Measurements from ENCODE around the gene SNX7.

The SNX7 gene

DNA sequence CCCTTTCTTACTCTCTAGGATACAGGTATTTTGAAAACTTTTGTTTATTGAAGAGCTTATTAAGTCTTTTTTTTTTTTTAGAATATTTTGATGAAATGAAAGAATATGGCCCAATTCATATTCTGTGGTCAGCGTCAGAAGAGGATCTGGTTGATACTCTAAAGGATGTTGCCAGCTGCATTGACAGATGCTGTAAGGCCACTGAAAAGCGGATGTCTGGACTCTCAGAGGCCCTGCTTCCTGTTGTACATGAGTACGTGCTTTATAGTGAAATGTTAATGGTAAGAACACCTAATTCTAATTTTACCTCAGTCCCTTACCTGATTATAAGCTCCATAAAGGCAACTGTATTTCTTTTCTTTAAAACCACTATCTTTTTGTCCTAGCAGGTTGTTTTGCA, 37.1 kb downstream of the SNX7 start:
- no peak for DNase-seq (ENCODE audit: low read depth)

DNA sequence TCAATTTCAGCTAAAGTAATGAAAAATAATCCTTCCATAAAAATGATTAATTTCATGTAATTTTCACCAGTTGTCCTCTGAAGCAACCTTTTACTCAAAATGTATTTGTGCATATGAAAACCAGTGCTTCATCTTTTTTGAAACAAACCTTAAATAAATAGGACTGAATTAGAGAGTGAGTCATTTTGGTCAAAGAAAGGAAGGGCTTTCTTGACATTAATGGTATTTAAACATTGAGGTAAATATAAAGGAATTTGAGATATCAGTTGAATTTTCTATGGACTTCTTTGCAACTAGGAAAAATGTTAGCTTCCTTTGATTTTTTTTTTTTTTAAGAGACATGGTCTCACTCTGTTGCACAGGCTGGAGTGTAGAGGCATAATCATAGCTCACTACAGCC, 38.7 kb downstream of the SNX7 start:
- DNase-seq (ENCODE audit: low read depth), result no peak

DNA sequence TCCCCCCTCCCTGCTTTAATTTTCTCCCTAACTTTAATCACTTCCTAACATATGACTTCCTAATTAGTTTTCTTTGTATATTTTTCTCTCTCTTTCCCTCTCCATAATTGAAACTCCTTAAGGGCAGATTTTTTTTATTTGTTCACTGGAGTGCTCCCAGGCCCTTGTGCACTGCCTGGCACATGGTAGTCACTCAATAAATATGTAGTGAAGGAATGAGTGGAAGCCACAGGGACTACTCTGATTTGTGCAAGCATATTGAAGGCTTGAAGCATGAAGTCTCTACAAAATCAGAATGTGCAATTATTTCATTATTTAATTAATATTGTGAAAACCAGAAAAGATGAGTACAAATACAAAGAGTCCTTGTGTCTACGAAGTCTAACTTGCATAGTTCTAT, 41.5 kb downstream of the SNX7 start:
- no peak for DNase-seq (ENCODE audit: low read depth)

DNA sequence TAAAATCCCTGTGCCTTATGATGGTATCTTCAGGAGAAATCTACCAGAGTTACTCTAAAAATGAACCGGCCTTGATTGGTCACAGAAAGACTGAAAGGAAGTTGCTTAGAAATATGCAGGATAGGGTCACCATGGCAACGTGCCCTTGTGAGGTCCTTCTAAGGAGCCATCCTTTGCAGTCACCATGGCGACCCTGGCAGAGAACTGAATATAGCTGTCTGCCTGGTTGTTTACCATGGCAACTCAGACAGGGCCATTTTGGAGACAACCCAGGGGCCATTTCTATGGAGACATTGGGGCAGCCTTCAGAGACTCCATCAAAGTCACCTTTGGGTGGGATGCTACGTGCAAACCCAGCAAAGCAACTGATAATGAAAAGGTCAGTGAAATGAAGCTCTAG, 43.0 kb downstream of the SNX7 start:
- DNase-seq (ENCODE audit: low read depth), result no peak

DNA sequence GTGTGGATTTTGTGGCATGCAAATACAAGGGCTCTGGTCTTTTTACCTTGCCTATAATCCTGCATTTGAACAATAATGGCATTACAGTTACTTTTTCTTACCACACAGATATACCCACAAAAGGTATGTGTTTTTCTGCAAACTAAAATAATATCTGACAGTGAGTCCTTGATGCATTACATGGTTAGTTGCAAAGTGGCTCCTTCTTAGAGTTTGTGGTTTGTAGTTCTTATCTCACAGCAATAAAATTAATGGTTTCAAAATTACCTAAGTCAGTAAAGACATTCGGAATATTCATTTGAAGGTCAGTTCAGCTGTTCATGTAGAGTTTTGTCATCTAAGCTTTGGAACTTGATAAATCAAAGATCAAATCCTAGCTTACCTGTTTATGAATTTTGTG, 43.5 kb downstream of the SNX7 start:
- no peak for DNase-seq (ENCODE audit: low read depth)

DNA sequence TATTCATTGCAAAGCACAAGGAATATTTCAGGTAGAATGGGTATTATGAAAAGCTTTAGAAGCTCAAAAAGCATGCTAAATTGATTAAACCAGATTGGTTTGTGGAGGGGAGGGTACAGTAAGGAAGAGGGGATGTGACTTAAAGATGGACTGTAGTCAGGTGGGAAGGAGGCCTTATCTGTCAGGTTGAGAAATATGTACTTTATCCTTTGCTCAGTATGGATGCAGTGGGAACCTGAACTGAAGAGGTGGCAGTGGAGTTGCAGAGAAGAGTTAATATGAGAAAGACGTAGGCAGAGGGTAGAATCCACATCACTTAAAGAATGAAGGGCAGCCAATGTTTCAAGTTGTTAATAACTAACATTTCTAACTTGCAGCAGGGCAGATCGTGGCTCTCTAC, 44.1 kb downstream of the SNX7 start:
- no peak for DNase-seq (ENCODE audit: low read depth)

DNA sequence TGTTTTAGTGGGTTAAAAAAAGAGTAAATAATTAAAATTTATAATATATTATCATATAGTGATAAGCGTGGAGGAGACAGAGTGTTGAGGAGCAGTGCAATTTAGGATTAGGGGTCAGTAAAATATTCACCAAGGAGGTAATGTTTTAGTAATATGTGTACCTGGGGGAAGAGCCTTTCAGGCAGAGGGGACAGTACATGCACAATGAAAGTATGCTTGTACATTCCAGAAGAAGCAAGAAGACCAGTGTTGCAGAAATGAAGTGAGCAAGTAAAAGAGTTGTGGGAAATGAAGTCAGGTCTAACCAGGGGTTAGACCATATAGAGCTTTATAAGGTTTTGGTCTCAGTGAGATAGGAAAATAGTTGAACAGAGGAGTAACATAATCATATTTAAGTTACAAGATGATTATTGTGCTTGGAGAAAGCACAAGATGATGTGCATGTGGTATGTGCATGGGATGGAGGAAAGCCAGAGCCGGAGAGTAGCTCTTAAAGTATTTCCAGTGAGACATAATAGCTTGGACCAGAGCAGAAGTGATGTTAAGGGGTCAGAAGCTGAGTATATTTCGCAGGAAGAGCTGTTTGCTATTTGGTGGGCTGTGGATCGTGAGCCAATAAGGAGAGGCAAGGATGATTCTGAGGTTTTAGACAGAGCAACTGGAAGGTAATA, 44.8 kb downstream of the SNX7 start:
- no peak for DNase-seq (ENCODE audit: low read depth)

DNA sequence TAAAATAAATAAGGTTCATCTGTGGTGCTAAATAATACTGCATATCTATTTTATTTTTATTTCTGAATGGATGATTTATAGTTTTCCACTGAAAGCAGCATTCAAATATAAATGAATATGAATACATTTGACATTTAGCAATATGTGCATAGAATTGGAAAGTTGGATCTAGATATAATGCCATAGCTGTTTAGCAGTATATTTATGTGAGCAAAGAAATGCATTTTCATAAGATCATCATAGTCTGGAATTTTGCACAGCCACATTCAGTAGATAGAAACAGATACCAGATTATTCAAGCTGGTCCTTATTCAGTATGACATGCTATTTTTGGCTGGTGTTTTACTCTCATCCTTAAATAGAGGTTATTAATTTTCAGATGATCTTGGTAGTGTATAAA, 46.0 kb downstream of the SNX7 start:
- no peak for DNase-seq (ENCODE audit: low read depth)

DNA sequence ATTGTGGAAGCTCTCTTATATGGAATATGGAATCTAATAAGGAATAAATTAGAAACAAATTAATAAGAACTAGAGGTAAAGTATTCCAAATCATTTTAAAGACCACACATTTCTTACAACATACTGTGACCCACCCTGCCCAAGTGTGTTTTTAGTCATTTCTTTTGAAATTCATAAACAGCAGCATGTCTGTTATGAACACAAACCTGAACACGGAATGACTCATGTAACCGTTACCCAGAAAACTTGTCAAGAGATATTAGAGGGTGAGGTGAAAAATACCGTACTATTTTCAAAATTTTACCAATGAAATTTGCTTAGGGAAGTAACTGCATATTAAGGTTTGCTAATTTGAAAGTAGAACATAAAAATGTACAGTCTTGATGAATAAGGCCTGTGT, 48.4 kb downstream of the SNX7 start:
- DNase-seq (ENCODE audit: low read depth), result no peak

DNA sequence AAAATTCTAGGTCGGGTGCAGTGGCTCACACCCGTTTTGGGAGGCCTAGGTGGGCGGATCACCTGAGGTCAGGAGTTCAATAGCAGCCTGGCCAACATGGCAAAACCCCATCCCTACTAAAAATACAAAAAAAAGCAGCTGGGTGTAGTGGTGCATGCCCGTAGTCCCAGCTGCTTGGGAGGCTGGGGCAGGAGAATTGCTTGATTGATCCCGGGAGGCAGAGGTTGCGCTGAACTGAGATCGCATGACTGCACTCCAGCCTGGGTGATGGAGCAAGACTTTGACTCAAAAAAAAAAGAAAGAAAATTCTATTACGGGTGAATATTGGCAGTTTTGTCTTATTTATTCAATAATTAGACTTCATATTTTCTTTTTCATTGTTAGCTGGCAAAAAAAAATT, 62.1 kb downstream of the SNX7 start:
- DNase-seq (ENCODE audit: low read depth), result no peak

DNA sequence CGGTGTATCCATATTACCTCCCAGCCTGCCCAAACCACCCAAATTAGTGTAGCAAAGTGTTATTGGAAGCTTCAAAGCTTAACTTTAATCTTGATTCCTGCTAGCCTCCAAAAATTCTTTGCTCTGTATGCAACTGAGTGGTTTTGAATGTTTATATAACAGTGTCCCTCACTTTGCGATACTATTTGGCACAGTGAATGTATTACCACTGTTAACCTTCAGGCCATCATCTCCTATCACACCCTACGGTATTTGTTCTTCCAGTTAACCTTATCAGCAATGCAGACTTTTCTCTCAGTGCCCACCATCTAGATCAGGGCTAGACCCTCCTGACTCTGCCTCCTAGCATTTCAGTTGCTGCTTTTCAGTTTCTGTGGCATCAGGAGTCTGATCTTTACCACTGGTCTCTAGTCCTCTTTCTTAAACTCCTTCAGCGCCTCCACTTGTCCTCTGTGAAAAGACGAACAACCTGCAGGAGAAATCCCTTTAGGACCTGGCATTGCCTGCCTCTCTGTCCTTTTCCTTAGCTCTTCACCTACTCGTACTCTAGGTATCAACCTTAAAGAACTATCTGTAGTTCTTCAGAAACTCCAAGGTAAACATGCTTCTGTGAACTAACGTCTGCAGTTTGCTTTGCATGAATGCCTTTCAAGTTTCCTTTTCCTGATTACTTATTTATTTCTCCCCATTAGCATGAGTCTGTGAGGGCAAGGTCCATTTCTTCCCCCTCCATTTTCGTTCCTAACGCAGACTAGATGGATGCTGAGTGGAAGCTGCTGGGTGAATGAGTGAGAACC, 71.7 kb downstream of the SNX7 start:
- no peak for DNase-seq (ENCODE audit: low read depth)

DNA sequence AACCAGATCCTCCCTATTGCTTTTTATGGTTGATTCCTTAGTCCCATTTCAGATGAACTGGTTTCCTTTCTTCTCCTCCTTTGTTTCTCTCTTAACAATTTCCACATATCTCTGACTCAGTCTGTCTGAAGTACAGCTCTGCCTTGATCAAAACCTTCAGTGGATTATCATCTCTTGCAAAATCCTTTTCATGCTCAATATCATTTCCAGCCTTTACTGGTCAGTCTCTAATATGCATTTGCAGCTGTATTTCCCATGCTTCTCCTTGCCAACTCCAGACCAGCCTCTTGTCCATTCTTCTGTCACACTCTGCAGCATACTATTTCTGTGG, 72.2 kb downstream of the SNX7 start:
- no peak for DNase-seq (ENCODE audit: low read depth)

DNA sequence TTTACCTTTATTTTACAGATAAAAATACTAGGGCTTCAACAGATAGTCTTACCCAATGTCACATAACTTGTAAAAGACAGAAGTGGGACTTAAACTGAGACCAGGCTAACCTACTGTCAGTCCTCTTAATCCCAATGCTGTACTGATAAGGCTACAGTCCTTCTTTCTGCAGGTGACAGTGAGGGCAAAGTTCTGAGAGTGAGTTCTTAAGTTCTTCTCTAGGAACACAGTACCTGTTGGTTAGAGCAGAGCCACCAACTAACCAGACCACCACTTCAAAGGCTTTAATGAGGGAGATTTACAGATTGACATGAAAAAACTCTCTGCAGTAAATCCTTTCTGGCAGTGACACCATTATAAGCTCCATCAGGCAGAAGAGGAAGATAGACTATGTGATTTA, 74.2 kb downstream of the SNX7 start:
- DNase-seq (ENCODE audit: low read depth), result no peak

DNA sequence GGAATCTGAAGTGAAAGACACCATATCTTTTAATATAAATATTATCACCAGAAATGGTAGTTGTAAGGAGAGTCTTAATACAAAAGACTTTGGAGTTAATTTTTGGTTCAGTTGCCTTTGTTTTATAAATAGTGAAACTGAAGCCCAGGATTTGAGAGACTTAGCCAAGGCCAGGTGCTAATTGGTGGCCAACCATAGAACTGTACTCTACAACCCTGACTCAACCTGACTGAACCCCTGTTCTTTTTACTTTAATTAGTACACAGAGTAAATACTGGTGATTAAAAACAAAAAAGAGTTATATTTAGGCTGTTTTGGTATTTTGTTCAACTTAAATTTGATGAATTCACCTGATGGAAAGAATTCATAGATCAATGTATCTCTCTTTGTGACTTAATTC, 76.3 kb downstream of the SNX7 start:
- no peak for DNase-seq (ENCODE audit: low read depth)

DNA sequence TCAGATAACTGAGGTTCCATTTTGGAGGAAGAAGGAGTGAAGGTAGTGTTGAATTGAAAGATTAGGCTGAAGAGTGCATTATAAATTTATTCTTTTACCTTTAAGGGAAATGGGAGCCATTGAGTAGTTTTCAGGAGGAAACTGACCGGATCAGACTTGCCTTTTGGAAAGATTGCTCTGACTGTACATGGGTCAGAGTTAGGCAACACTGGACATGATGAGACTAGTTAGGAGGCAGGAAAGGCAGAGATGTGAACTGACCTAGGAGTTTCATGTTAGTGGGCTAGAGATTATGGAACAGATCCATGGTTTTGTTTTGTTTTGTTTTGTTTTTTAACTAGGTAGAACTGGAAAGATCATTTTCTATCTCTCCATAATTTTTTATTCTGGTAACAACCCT, 78.2 kb downstream of the SNX7 start:
- no peak for DNase-seq (ENCODE audit: low read depth)

DNA sequence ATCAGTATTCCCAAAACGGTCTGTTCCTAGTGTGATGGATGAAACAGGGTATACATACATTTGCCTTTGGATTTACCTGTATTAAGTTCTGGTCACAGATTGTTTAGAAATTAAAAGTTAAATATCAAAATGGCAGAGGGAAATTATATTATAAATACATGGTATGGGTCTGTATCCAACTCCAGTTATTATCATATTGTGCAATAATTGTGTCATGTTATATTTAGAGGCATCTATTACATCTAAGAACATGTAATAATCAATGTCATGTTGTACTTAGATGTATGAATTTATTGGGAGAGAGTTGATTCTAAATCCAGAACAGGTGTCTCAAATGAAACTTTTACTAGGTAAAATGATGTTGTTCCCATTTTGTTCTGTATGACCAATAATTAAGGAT, 79.6 kb downstream of the SNX7 start:
- DNase-seq (ENCODE audit: low read depth), result no peak

DNA sequence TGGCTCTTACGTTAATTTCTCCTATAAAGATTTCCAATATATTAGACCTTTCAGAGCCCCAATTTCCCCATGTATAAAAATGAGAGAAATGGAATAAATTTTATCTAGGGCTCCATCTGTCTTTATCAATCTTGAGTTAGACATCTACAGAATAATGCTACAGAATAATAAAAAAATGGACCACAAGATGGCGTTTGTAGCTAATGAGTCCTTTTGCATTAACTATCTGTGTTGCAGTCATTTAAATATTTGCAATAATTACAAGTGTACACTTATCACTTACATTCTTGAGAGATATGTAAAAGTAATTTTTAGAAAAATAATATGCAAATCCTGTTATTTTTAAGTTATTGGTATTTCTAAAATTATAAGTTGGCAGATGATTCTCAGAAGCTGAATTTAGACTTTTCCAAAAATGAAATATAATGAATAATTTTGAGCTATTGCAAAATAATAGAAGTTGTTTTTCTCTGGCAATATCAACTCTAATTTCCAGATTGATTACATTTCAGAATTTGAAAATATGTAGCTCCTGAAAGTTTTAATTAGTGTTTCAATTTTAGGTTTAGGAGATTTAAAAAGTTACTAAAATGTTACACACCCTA, 87.7 kb downstream of the SNX7 start:
- DNase-seq (ENCODE audit: low read depth), result no peak

DNA sequence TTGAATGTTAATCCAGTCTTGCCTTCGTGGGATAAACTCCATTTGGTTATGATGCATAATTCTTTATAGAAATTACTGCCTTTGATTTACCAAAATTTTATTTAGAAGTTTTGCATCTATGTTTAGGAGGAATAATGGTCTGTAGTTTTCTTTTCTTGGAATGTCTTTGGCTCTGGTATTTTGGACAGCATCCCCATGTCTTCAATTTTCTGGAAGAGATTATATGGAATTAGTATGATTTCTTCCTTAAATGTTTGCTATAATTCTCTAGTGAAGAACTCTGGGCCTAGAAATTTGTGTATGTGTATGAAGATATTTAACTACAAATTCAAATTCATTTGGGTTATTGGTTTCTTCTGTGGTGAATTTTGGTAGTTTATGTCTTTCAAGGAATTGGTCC, 92.7 kb downstream of the SNX7 start:
- no peak for DNase-seq (ENCODE audit: low read depth)

DNA sequence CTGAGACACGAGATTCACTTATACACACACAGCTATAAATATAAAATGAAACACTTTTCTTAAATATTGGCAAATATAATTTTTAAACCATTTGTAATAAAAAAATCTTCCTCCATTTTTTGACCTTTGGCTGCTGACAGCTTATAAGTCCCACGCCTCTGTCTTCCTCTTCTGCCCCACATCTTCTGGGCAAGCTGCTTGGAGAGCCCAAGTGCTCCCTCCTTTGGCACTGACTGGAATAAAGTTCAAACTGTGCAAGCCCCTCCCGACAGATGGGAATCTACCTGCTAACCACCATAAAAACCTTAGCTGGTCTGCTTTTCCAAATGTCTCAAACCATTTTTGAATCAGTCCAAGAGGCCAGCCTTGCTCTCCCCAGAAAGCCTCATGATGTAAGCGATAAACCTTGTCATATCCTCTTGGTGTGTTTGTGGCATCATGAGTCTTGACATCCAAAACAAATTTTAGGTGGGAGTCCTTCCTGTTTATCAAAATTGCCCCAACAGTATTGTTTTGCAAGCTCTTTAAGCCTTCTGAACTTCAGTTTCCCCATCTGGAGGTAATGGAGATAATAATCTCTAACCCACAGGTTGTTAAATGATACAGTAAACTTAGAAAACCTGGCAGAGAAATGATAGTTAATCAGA, 99.8 kb downstream of the SNX7 start:
- no peak for DNase-seq (ENCODE audit: low read depth)

DNA sequence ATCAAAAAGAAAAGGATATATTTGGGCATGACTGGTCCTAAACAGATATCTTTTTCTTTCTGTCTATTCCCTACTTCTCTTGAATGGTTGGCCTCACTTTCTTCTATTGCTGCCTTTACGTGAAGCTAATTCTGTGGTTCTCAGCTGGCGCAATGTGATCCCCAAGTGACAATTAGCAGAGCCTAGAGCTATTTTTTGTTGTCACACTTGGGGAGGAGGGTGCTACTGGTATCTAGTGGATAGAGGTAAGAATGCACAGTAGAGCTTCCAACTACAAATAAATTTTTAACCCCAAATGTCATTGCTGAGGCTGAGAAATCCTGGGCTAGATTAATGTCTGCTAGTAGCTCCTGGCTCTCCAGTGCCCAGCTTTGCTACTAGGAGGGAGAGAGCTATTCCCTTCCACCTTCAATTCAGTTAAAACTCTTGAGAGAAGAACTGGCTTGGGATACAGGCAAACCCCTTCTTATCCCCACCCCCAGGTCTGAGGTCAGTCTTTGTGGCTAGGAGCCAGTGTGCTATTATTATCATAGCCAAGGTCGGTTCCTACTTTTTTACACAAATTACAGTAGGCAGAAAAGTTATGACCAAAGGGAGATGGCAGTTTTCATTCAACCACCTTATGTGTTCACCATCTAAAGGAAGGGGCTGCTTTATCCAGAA, 102.1 kb downstream of the SNX7 start:
- no peak for DNase-seq (ENCODE audit: low read depth)

DNA sequence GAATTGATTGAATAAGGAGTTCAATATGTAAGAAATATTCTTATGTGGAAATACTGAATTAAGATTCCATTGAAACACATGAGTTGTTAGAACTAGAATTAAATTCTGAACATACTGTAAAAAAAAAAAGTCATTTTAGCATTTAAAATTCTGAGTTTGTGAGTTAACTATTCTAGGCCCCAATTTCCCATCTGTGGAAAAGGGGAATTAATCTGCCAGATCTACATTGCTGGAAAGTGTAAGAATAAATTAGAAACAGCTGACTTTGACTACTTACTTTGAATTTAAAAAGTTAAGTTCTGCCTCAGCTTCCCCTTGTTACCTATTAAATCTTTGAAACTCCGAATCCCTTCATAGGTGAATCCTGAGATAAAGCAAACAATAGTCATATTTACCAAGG, 103.0 kb downstream of the SNX7 start:
- DNase-seq (ENCODE audit: low read depth), result no peak

DNA sequence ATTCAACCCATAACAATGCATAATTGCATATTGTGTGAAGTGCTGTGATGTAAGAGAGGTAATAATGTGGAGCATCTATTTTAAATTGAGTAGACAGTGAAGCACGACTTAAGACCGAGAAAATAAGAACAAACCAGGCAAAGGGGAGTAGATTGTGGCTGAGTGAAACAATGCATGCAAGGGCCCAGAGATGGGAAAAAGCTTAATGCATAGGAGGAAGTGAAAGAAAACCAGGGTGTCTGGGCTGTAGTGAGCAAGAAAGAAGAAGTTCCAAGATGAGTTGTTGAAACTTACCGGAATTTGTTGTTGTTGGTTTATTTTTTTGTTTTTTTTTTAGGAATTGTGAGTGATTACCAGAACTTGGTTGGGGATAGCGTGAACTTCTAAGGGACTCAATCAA, 104.7 kb downstream of the SNX7 start:
- no peak for DNase-seq (ENCODE audit: low read depth)

DNA sequence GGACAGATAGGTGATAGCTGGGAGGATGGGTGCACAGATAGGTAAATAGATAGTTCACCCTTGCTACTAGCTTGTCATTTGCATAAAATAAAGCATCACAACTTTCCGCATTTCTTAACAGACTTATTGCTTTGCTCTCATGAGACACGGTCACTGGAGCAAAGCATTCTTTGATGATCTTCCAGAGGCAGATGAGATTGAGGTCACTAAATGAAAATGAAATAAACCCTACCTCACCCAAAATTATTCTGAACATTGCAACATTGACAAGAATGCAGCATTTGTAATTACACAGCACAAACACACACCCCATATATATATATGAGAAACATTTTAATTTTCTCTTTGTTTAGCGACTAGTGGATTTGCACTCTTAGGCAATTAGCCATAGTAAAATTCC, 107.6 kb downstream of the SNX7 start:
- DNase-seq (ENCODE audit: low read depth), result no peak

All from T-helper 22 cell (primary cell).